K562 (cell line): ENCODE results near the gene IQSEC3.

Experiments
- MLX ChIP-seq, 2 experiments: fragments of 450-650 bp in 1 of 2; sonication (generic) in 1 of 2; formaldehyde crosslinking; conservative IDR thresholded peaks; 2 replicates each; pipeline versions ENCODE4 v1.4.0 to v1.8.1; 2020 to 2022; ENCODE audit warnings: mild to moderate bottlenecking in 1 of 2, missing genetic modification reagents in 1 of 2
- NFE2L1 ChIP-seq: fragments of 450-650 bp; IDR thresholded peaks from 2 replicates; pipeline ENCODE4 v1.6.1; 2016; ENCODE audit warnings: missing genetic modification characterization, low read depth, mild to moderate bottlenecking, missing compliant biosample characterization, moderate library complexity, borderline replicate concordance
- POLR2A ChIP-seq: fragments of 450-650 bp; conservative IDR thresholded peaks from 2 replicates; pipeline ENCODE4 v1.6.1; 2016
- RNF2 ChIP-seq: sonication (generic); IDR thresholded peaks from 2 replicates; pipeline ENCODE4 v1.6.1; 2016

DNA sequence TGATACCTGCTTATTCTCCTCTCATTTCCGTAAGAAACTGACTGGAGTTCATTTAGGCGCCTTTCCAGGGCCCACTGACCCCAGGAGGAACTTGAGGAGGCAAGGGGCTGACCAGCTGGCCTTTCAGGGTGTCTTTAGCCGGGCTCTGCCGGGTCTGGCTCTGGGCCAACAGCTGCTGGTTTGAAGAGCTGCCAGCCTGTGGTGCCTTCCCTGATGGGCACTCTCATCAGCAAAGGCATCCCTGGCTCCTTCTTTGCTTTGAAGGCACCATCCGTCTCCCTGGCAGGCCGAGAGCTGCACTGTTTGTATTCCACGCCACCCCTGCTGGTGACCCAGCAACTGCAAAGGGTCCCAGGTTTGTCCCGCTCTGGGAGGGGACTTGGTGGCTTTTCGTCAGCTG, 42.0 kb downstream of the IQSEC3 start:
- no peak for TF ChIP-seq MLX (CRISPR knock-in tag; conservative IDR thresholded peaks at IDR 0.05)
- no peak for TF ChIP-seq NFE2L1
- no peak for TF ChIP-seq POLR2A
- TF ChIP-seq RNF2 = no peak
